HPDE6-E6E7 (cell line): ENCODE results near the gene TNFAIP2.
"Not testable (repeated sequence)": the region's sequence is repeated elsewhere in the genome, so short reads cannot be mapped to it uniquely, and the experiment has no call there.

Experiments used
- DNase-seq: peaks from one replicate; pipeline ENCODE4 v3.0.0; 2011; ENCODE audit warnings: missing footprints; ENCODE audit errors: extremely low spot score

Gene TNFAIP2

DNA sequence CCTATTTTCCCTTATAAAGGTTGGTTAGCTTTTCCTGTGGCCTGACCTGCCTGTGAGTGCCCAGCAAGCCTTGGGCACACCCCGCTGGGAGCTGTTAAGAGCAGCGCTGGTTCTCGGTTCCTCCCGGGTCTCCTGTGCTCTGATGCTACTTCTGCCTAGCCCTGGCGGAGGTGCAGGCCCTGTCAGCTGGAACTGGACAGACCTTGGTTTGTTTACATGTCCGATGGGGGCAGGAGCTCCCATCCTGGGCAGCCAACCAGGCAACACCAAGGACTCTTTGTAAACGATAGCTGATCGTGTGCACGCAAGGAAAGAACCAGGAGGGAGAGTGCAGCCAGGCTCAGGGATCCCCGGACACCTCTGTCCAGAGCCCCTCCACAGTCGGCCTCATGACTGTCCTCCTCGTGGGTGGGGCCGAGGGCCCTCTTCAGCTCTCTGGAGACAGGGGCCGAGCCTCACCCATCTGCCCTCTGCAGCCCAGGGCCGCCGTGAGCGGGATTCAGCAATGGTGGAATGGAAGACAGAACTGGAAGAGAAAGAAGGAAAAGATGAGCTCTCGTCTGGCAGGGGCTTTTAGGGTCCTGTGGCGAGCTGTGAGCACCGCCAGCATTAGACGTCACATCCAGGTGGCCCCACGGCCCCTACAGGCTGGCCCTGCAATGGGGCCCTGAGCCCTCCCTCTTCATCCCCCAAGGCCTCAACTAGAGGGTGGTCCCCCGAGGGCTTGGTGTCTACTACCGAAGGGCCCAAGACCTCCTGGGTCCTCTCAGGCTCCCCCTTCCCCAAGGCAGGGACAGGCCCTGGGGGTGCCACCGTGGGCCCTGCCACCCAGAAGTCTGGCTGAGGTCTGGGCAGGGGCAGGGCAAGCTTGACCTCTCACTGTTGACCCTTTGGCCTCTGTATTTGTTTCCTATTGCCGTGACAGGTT, 12.3 kb downstream of the TNFAIP2 start:
- no peak for DNase-seq

DNA sequence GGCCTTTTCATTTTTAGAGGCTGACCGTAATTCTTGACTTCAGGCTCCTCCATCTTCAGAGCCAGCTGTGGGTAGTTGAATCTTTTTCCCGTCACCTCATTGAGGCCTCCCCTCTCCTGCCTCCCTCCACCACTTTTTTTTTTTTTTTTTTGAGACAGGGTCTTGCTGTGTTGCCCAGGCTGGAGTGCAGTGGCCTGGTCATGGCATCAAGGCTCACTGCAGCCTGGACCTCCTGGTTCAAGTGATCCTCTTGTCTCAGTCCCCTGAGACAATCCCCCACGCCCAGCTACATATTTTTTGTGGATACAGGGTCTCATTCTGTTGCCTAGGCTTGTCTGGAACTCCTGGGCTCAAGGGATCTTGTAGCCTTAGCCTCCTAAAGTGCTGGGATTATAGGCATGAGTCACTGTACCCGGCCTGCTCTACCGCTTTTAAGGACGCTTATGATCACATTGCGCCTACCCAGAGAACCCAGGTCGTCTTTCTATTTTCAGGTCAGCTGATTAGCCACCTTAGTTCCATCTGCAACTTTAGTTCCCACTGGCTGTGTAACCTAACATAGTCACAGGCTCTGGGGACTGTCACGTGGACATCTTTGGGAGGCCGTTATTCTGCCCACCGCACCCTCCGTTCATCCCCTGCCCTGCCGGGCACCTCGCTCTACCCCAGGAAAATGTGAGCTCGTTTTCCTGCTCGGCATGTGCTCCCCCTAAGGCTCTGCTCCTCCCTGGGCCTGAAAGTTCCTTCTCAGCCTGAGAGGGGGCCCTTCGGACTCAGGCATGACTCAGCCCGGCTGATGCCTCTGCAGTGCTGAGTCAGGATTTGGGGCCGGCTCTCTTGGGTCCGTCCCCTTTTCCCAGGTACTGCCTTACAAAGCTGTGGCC, 13.4 kb downstream of the TNFAIP2 start:
- DNase-seq: peak; percentile 81

DNA sequence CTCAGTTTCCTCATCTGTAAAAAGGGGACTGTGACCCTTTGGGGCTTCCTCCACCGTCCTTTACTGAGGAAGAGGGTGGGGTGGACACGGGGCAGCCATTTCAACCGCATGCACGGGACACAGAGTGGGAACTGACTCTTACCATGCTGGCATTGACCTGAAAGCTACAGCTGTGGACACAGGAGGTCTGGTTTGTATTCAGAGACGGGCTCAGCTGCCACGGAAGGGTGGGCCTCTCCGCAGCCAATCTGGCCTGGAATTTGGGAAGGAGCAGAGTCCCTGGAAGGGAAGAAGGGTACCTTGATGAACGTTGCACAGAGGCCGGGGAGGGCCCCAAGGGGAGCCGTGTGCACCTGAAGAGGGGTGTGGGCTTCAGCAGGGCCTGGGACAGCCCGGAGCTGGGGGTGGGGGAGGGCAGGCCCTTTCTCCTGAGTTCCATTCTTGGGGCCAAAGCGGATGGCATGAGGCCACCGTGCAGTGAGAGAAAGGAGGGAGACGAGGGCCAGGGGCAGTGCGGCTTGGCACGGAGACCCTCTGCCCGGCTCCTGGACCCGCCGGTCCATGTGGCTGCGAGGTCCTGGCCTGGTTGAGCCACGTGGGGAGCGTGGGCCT, 14.5 kb downstream of the TNFAIP2 start:
- DNase-seq: no peak

DNA sequence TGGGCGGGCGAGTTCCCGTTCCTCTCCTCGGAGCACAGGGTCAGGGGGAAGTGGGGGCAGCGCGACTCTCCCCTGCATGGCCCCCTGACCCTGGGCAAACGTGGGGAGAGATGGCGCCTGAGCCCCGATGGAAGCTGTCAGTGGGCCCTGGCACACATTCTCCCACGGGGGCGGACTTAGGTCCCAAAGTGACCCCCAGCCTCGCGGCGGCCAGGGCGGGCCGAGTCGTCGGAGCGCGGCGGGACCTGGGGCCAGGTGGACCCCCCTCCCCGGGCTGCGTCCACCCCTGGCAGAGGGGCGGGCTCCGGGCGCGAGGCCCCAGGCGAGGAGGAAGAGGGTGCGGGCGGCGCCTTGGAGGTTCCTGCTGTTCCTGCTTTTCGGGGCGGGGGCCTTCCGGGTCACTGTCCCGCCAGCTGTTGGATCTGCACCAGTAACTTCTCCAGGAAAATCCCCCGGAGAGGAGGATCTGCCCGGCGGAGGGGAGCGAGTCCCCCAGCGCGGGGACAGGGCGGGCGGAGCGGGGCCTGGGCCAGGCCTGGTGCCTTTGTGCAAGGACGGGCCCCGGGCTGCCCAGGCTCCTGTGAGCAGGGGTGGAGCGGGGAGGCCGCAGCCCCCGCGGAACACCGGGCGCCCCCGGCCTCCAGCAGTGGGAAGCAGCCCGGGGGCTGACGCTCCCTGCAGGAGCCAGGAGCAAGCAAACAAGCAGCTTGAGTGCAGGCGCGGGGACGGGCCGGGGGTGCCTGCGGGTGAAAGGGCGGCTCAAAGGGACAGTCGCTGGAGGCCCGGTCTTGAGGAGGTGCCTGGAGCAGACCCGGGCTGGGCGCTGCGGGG, 15.3 kb downstream of the TNFAIP2 start:
- DNase-seq: no peak

DNA sequence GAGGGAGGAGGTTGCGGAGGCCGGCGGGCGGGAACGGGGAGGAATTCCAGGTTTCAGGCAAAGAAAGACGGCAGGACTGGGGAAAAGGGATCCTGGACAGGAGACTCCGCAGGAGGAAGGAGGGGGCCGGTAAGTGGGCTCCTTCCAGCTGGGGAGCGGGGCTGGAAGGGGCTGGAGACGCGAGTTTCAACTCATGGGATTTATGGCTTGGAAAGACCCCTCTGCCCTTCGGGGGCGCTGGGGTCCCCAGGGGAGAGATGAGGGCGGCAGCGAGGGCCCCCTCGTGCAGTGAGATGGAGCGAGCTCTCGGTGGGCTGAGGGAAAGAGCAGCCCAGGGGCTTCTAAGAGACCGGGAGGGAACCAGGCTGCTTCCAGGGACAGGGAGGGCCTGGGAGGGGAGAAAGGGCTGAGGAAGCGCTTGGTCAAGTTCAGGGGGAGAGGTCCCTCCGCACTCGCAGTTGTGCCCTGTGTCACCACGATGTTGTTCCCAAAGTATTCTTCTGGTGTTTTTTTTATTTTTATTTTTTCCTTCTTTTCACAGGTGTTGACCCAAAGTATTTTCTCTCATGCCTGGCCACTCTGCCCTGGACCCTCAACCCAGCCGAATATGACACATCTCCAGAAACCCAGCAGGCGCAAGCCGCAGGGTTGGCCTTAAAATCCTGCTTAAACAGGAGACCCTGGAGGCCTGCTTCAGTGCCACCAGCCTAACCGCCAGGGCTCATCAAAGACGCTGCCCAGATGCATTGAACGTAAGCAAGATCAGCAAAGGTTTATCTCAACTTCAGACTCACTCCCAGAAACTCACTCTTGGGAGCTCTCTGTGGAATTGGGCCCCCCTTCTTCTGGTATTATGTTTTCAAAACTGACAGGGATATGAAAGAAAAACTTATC, 16.1 kb downstream of the TNFAIP2 start:
- DNase-seq: no peak

DNA sequence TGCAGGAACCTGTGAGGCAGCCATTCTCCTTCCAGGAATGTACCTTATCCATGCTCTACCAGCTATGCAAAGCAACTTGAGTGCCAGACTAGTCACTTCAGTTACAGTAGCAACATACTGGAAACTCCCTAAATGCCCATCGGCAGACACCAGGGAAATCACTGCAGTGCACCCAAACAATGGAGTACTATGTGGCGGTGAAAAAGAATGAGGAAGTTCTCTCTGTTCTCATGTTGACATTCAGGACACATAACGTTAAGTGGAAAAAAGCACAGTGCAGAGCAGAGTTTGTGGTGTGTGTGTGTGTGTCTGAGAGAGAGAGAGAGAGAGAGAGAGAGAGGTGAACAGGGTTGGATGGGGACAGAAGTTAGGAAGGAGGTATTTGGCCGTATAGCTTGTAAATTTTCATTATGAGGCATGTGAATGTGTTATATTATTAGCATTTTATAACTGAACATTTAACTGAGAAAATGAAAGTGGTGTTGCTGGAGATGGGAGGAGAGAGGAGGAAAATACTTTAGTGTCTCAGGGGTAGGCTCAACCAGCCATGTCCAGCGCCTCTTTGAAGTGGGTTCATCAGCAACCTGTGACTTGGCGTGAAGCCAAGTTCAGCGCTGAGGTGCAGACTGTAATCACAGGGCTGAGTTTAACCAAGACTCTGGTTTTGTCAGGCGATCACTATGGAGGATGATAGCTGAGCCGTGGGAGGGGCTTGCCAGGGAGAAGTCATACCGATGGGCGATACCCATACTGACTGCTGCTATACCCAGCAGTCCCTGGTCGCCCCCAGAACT, 17.3 kb downstream of the TNFAIP2 start:
- DNase-seq: no peak

DNA sequence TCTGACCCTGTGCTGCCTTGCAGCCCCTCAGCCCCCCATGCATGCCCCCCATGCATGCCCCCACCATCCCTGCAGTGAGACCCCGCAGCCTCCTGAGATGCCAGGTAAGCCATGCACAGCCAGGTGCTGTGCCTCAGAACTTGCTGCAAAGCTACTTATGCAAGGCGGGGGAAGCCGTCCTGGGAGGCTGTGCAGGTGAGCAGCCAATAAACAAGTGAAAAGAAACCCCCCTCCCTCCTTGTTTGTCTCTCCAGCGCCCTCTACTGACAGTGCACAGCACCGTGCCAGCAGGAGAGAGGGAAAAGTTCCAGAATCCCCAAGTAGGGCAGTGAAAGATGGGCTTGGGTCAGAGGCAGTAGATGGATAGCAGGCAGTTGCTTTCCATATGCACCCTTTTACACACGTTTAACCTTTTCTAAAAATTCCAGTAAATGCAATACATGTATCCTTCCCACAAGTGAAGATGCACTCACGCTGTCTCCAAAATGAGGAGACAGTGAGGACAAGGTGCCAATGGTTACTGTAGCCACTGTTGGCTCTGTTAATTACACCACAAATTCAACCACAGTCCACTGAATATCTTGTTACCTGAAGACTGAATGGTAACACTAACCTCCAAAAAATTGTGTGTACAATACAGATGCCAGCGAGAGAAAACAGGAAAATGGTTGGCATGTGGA, 18.0 kb downstream of the TNFAIP2 start:
- DNase-seq: peak; percentile 43

DNA sequence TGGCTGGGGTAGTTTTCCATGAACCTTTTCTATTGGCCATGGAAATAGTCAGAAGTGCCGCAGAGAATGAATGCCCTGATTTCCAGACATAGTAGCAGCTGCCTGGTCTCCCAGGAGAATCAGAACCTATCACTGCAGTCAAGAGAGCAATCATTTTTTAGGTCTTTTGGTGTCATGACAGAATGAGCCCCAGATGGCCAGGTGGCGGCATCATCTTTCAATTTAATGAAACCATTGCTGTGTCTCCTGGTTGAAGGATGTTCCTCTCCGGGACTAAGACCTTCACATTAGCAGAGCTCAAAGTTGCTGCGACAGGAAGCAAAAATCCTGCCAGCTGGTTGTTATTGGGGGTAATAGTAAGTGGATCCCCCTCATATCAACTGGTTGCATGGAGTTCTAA, 18.8 kb downstream of the TNFAIP2 start:
- DNase-seq: no peak

DNA sequence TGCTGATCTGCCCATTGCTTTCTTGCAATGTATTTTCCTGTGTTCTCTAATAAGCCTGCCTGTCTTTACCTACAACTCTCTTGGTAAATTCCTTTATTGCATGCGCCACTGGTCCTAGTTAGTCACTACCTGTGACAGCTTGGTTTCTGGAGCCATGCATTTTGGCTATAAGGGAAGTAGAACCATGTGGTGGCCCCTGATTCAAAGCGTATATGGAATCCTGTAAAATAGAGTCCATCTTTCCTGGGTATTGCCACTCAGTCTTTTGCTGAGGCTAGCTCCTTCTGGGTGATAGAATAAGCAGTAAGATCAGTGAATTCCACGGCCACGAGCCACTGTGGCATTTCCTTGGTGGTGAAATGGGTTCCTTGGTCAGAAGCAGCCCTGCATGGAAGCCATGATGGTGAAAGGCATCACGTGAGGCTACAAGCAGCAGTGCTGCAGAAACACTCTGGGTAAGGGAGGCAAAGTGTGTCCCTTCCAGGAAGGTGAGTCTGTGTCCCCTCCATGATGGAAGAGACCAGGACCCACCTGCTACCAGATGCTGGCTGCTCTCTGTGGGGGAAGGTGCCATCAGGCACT, 19.6 kb downstream of the TNFAIP2 start:
- no peak for DNase-seq

DNA sequence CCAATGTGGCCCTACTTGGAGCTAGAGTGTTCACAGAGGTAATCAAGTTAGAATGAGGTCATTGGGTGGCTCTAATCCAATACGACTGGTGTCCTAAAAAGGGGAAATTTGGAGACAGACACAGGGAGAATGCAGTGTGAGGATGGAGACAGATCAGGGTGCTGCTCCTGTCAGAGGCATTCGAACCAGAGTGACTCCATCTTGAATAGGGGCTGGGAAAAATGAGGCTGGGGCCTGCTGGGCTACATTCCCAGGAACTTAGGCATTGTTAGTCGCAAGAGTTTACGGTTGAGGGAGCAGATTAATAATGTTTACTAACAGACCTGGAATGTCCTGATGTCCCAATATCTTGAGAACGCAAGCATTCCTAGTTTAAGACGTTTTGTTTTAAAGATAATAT, 20.2 kb downstream of the TNFAIP2 start:
- no peak for DNase-seq

DNA sequence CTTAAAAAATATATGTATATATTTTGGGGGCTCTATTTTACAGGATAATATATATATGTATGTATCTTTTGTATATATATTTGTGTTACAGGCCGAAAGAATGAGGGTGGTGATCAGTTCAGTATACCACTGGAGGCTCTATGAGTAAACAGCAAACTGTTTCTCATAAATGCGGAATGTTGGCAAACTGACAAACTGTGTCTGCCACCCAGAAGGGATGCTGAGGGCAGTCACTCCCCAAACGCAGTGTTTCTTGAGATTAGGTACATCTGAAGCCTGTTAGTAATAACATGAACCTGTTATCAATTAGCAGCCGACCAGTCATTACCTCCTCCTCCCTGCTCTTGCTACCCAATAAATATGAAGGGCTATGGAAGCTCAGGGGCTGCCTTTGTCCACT, 20.8 kb downstream of the TNFAIP2 start:
- no peak for DNase-seq

DNA sequence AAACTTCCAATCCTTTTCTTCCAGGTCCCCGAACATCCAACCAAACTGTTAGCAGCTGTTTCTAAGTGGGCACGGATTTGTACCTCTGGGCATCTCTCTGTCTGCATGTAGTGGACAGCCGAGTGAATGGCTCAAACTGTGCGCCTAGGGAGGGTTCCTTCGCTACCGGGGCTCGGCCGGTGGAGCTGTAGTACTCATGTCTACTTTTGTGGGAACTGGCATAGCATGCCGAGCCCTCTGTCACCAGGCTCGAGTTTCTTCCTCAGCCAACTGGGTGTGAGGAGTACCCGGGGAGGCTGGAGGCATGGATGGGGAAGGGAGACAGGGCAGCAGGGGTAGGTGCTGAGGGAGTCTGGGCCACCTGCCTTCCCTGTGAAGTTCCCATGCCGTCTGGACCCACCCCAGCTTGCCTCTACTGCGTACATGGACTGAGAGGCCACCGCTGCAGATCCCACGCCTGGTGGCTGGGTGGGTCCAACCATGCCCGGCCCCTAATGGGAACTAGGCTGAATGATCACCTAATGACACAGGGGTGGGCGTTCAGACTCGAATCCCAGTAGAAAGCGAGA, 23.0 kb downstream of the TNFAIP2 start:
- no peak for DNase-seq

DNA sequence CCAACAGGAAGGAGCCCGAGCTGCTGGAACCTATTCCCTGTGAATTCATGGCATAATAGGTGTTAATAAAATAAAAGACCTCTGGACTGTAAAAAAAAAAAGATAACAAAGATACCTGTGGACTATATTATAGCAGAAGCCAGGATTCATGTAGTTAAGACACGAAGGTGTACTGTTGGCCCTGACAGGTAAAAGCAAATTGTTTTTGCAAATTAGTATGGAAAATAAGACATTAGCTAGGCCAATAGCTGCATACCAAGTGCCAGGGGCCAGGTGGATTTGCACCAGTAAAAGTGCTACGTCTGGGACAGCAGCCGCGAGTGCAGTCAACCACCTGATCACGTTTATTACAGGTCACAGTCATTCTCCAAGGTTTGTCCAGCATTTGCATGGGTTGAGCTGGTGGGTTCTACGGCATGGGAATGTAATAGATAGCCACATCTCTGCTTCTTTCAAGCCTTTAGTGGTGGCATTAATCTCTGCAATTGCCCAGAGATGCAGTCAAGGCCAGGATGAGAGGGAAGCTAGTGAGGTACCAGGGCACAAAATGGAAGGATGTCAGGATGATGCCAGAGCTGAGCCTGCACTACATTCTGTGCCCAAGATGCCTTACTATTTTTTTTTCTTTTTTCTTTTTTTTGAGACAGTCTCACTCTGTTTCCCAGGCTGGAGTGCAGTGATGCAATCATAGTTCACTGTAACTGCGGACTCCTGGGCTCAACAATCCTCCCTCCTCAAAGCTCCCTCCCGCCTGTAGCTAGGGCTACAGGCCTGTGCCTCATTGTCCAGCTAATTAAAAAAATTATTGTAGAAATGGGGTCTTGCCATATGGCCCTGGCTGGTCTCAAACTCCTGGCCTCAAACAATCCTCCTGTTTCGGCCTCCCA, 26.3 kb downstream of the TNFAIP2 start:
- no peak for DNase-seq

DNA sequence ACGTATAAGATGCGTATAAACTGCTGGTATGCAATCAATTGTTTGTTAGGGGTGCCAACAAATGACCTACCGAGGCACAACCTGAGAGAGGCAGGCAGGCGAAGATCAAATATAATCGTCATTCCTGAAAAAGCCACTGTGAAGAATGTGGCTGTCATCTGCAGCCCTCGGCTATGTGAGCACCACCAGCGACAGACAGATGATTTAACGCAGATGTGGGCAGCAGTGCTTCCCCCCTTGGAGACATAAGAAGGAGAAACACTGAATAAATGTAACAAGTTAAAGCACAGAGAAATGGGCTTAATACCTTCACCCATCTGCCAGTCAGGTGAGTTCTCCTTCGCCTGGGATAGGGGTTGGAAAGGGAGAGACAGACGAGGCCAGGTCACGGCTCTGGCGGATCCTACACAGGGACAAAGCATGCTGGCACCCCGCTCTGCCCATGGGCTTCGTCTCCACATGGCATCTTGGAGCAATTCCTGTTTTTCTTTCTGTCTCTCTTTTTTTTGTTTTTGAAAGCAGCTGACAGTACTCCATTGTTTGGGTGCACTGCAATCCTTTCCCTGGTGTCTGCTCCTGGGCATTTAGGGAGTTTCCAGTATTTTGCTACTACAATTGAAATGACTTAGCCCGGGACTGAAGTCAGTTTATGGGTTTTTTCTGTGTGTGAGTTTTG, 28.1 kb downstream of the TNFAIP2 start:
- no peak for DNase-seq

DNA sequence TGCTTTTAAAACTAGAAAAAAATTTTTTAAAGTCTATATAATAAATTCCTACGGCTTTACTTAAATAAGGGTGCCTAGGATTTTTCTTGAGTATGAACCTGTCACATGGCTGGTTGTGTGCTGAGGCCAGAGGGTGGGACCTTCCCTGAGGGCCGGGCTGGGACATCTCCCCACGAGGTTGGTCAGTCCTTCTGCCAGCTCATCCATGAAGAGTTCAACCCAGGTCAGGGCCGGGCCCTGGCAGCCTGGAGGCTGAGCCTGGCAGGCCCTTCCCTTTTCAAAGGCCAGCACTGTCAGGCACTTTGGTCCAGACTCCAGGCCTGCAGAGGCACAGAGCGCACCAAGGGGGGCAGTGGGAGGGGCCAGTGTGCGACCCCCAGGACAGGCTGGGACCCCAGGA, 31.7 kb downstream of the TNFAIP2 start:
- DNase-seq: peak; percentile 87

DNA sequence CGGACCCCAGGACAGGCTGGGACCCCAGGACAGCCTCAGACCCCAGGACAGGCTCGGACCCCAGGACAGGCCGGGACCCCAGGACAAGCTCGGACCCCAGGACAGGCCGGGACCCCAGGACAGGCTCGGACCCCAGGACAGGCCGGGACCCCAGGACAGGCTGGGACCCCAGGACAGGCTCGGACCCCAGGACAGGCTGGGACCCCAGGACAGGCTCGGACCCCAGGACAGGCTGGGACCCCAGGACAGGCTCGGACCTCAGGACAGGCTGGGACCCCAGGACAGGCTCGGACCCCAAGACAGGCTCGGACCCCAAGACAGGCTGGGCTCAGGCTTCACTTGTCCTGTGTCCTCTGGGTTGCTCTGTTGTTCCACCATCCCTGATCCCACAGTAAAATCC, 32.2 kb downstream of the TNFAIP2 start:
- not testable (repeated sequence) for DNase-seq
